A204.1 (cell line): ENCODE data around the gene CHRNB2.
A peak's percentile ranks its signal among the peaks of the same experiment; 100 is the strongest.
"Not testable (repeated sequence)": the region's sequence is repeated elsewhere in the genome, so short reads cannot be mapped to it uniquely, and the experiment has no call there.

ENCODE experiments used
- FAIRE-seq: peaks from 2 replicates; lab custom pipeline; 2012; peaks lifted over from hg19 to GRCh38; lab: Jason Lieb, UNC

The CHRNB2 gene

GRCh38 chr1:154567386-154568156, at the start of gene CHRNB2:
Gene CHRNB2 (plus strand): TSS chr1:154567778. CDS start chr1:154568045, 267 bp downstream.
- FAIRE-seq, result no peak

- FAIRE-seq, result no peak
Measured at GRCh38 chr1:154519591-154519991, 48.0 kb upstream of the CHRNB2 start.

GRCh38 chr1:154520333-154520732, 47.2 kb upstream of the CHRNB2 start:
- no peak for FAIRE-seq

GRCh38 chr1:154521695-154522094, 45.9 kb upstream of the CHRNB2 start:
- FAIRE-seq, result no peak

GRCh38 chr1:154524881-154525280, 42.7 kb upstream of the CHRNB2 start:
- no peak for FAIRE-seq

- FAIRE-seq, result no peak
Measured at GRCh38 chr1:154527192-154527591, 40.4 kb upstream of the CHRNB2 start.

- no peak for FAIRE-seq
Measured at GRCh38 chr1:154529308-154529707, 38.3 kb upstream of the CHRNB2 start.

- FAIRE-seq, result not testable (repeated sequence)
Measured at GRCh38 chr1:154531950-154532349, 35.6 kb upstream of the CHRNB2 start.

GRCh38 chr1:154533952-154534844, 33.4 kb upstream of the CHRNB2 start:
- no peak for FAIRE-seq

- no peak for FAIRE-seq
Measured at GRCh38 chr1:154536570-154536969, 31.0 kb upstream of the CHRNB2 start.

- FAIRE-seq, result no peak
Measured at GRCh38 chr1:154539486-154540483, 27.8 kb upstream of the CHRNB2 start.

GRCh38 chr1:154541231-154541630, 26.3 kb upstream of the CHRNB2 start:
- FAIRE-seq, result no peak

- FAIRE-seq, result peak; percentile 89
Measured at GRCh38 chr1:154546264-154547063, 21.1 kb upstream of the CHRNB2 start.

GRCh38 chr1:154547105-154547732, 20.4 kb upstream of the CHRNB2 start:
- FAIRE-seq, result no peak

- no peak for FAIRE-seq
Measured at GRCh38 chr1:154548028-154548427, 19.6 kb upstream of the CHRNB2 start.

- FAIRE-seq, result no peak
Measured at GRCh38 chr1:154549202-154549770, 18.3 kb upstream of the CHRNB2 start.

- FAIRE-seq, result no peak
Measured at GRCh38 chr1:154550070-154550469, 17.5 kb upstream of the CHRNB2 start.

- FAIRE-seq, result no peak
Measured at GRCh38 chr1:154550657-154551056, 16.9 kb upstream of the CHRNB2 start.

- FAIRE-seq, result no peak
Measured at GRCh38 chr1:154551474-154551873, 16.1 kb upstream of the CHRNB2 start.

- no peak for FAIRE-seq
Measured at GRCh38 chr1:154552036-154552435, 15.5 kb upstream of the CHRNB2 start.
